DMS114 treated with DMSO at 0.1 percent for 48 hours (cell line): ENCODE measurements around the gene C21orf91.
"Not testable (repeated sequence)": the region's sequence is repeated elsewhere in the genome, so short reads cannot be mapped to it uniquely, and the experiment has no call there.

Source experiments
- DNase-seq: peaks from one replicate; lab custom pipeline; 2025; ENCODE audit not compliant: unreplicated experiment; lab: John Stamatoyannopoulos, UW

The C21orf91 gene

DNA sequence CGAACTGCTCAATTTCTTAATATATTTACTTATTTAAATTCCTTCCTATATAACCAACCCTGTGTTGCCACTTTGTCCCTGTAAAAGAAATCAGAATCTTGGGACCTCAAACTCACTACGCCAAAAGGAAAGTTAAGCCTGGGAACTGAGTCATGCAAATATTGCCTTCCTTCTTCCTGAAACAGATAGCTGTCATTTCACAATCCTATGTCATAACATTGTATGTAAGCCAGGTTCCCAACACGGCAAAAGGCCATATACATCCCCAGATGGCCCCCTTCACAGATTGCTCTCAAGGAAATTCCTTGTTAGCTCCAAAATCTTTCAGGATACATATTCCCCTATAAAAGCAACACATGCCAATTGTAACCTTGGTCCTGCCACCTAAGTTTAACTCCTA, 39.7 kb downstream of the C21orf91 start:
- DNase-seq: no peak

DNA sequence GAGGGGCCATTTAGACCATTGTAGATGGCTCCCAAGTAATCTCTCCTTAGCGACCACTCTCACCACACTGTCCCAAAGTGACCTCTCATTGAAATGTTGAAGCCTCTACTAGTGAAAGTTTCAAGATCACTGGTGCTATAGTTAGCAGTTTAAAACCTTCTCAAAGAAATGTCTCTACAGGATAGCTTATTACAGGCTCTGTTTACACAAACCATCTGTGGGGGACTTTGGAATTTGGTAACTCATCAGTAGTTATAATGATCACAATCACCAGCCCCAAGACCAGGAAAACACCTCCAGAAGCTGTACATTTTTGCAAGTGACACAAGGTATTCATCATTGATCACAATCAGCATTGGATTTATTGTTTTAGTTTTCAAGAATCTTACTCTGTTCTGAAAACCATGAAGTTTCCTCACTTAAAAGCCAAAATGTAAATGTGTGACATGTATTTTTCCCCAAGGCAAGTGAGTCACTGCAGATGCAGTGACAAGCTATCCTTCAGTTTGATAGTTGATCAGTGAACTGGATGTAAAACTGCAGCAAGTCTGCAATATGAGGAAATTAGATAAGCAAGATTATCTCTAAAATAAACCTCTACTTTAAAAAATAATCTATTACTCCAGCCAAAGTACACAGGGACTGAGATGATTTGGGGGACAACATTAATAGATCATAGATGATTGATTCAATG, 41.9 kb downstream of the C21orf91 start:
- DNase-seq: no peak

DNA sequence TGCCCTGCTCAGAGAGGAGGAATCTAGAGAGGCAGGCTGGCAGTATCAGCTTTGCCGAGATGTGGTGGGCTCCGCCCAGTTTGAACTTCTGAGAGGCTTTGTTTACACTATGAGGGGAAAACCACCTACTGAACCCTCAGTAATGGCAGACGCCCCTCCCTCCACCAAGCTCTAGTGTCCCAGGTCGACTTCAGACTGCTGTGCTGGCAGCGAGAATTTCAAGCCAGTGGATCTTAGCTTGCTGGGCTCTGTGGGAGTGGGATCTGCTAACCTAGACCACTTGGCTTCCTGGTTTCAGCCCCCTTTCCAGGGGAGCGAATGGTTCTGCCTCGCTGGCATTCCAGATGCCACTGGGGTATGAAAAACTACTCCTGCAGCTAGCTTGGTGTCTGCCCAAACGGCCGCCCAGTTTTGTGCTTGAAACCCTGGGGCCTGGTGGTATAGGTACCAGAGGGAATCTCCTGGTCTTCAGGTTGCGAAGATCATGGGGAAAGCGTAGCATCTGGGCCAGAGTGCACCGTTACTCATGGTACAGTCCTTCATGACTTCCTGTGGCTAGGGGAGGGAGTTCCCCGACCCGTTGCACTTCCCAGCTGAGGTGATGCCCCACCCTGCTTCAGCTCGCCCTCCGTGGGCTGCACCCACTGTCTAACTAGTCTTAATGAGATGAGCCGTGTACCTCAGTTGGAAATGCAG, 43.6 kb downstream of the C21orf91 start:
- no peak for DNase-seq

DNA sequence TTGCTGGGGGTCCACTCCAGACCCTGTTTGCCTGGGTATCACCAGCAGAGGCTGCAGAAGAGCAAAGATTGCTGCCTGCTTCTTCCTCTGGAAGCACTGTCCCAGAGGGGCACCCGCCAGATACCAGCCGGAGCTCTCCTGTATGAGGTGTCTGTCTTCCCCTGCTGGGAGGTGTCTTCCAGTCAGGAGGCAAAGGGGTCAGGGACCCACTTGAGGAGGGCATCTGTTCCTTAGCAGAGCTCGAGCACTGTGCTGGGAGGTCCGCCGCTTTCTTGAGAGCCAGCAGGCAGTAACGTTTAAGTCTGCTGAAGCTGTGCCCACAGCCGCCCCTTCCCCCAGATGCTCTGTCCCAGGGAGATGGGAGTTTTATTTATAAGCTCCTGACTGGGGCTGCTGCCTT, 44.1 kb downstream of the C21orf91 start:
- DNase-seq: not testable (repeated sequence)

DNA sequence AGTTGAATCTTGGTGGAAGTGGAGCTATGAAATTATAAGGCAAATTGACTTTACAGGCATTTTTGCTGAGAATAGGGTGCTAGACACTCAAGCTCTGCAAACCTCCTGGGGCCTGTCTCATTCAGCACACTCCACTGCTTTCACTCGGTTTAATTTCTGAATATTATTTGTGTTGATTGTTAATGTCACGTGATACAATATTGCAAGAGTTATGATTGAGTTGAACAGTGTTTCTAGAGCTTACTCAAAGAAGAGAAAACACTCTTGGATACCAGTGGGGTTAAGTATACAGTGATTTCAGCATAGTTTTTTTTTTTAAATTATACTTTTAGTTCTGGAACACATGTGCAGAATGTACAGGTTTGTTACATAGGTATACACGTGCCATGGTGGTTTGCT, 49.7 kb downstream of the C21orf91 start:
- no peak for DNase-seq

DNA sequence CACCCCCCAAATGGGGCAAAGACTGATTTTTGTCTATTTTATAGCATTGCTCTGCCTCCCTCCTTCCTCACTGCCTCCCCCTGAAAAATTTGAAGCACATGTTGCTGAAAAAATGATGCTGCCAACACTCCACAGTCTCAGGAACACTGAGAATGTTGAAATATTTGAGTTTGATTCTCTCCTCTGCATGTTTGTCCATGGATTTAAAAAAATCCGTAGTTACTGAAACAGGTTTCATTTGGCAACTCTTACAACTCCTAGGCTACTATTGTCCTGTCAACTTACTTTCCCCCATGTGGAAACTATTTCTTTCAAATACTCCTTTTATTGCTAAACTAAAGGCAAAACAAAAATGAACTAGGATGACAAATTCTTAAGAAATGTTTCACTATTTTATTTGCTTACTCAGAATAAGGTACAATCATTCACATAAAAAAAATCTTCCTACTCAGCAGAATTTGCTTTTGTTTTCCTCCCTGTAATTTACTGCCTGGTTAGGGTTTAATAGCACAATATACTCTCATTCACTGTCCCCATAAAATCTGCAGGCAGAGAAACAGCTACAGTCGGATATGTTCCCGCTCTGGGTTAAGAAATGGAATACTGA, 50.2 kb downstream of the C21orf91 start:
- DNase-seq: no peak

DNA sequence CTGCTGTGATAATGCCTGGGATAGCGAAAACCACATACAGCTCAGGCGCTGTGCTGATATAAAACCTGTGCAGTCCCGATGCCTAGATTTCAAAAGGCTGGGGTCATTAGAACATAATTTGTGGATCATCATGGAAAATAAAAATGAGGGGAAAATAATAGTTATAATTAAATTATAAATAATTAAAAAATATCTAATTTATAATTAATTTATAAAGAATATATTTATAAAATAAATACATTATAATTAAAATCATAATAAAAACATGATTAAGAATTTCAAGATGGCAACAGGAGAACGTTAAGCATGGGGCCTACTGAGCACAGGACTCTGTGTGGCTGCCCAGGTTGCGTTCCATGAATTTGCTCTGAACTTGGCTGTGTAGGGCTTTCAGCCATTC, 53.9 kb downstream of the C21orf91 start:
- no peak for DNase-seq

DNA sequence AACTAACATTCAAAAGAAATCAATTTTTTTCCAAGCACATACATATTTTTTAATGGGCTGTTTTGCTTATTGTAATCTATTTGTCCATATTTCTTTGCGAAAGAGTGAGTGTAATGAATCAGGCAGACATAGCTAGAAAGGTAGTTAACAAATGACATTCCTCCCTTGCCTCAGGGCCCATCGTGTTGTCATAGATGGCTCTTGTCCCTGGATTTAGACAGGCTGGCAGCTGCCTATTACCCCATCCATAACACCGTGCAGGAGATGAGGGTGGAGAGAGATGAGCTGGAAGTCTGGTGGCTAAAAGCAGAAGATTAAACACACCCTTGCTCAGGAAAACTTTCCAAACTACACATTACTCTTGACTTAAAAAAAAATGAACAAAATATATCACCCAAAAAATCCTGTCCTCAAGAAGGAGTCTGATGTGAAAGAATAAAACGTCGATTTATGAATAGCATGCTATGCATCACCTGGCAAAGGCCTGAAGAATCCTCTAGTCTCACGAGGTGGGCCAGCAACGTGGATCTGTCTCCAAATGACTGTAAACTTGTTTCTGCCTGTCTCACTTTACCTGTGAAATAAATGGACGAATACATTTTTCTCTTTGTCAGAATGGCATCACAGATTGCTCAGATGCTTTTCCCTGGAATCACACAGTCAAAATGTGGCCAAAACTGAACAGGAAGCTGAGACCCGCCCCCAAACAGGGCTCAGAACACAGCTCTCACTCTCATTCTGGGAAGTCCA, 55.7 kb downstream of the C21orf91 start:
- DNase-seq: no peak

DNA sequence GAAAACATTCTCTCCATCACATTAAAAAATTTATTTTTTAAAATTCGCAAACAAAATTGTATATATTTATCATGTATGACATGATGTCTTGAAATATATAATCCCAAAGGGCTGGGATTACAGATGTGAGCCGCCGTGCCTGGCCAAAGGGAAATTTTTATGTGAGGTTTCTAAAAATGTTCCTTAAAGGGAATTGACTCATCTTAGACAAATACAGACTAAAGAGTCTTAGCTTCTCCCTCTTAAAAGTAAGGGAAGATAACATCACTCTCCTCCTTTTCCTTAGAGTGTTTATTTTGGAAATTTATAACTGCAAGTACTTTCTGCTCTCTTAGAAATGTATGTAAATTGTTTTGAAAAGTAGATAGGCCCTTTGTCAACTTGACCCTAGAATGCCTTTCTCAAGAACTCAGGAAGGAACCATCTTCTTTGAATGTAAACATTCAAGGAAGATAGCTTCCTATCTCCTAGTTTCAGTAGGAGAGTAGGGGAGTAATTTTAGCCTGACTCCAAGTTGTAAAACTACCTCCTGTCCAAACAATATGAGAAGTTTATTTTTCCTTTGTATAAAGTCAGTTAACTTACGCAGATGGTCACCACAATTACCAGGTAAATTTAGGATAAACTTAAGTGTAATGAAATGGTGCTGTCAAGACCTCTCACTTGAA, 59.5 kb downstream of the C21orf91 start:
- DNase-seq: no peak

DNA sequence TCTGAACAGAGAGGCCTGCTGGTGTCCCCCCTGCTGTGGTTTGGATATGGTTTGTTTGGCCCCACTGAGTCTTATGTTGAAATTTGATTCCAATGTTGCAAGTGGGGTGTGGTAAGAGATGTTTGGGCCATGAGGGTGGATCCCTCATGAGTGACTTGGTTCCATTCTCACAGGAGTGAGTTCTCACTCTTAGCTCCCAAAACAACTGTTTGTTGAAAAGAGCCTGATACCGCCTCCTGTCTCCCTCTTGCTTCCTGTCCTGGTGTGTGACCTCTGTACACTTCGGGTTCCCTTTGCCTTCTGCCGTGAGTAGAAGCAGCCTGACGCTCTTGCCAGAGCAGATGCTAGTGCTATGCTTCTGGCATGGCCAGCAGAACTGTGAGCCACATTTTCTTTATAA, 60.5 kb downstream of the C21orf91 start:
- no peak for DNase-seq

DNA sequence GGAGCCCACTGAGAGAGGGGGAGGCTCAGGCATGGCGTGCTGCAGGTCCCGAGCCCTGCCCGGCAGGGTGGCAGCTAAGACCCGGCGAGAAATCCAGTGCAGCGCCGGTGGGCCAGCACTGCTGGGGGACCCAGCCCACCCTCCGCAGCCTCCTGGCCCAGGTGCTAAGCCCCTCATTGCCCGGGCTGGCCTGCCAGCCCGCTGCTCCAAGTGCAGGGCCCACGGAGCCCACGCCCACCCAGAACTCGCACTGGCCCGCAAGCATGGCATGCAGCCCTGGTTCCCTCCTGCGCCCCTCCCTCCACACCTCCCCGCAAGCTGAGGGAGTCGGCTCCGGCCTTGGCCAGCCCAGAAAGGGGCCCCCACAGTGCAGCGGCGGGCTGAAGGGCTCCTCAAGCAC, 61.5 kb downstream of the C21orf91 start:
- no peak for DNase-seq

DNA sequence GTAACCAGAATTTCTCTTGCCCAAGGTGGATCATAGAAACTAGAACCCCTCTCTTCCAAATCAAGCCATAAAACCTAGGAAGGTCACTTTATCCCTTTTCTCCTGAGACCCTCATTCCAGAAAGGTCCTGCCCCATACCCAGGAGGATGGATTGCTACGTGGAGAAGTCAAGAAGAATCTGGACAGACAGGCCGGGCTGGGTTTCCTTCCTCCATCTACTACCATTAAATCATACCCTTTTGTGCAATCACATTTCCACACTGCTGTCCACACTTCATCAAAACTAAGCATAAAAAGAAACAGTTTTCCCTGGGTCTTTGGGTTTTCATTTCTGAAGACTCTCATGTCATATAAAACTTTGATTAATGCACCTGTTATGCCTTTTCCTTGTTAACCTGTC, 65.4 kb downstream of the C21orf91 start:
- no peak for DNase-seq

DNA sequence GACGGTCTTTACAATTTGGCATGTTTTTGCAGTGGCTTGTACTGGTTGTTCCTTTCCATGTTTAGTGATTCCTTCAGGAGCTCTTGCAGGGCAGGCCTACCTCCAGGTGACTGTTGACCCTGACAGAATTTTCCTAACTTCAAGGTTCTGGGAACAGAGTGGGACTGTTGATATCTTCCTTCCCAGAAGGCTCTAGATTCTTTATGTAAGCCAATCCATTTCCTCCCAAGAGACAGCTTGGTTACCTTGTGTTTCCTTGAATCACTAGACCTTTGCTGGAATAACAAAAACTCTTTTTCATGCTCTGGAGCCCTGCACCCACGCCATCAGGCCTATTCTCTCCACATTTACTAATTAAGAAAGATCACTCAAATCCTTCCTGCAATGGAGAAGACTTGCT, 67.0 kb downstream of the C21orf91 start:
- DNase-seq: no peak

DNA sequence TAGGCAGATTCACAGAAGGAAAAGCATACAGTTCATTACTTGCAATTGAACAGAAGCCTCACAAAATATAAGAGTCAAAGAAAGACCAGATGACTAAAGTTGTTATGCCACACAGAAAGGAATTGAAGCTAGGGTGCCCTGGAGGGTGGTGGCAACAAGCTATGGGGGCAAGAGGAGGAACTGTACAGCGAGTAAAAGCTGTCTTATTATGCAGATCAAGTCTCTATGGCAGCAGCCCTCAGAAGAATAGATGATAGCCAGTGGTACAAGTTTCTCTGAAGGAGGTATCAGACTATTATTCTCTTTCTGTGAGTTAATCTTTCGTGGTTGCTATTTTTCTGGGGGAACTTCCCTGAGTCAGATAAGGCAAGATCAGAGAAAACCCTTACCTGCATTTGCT, 72.2 kb downstream of the C21orf91 start:
- no peak for DNase-seq

DNA sequence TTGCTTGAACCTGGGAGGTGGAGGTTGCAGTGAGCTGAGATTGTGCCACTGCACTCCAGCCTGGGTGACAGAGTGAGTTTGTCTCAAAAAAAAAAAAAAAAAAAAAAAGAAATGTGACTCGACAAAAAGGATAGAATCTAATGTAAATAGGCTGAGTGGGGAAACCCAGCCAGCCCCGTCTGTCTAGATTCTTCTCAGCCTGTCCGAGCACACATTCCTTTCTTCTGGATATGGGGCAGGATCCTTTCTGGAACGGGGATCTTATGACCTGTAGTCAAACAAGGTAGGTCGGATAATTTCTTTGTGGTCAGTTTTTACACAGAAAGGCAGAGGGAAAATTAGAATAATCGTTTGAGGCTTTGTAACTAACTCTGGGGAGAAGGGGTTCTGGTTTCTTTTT, 74.1 kb downstream of the C21orf91 start:
- DNase-seq: no peak

DNA sequence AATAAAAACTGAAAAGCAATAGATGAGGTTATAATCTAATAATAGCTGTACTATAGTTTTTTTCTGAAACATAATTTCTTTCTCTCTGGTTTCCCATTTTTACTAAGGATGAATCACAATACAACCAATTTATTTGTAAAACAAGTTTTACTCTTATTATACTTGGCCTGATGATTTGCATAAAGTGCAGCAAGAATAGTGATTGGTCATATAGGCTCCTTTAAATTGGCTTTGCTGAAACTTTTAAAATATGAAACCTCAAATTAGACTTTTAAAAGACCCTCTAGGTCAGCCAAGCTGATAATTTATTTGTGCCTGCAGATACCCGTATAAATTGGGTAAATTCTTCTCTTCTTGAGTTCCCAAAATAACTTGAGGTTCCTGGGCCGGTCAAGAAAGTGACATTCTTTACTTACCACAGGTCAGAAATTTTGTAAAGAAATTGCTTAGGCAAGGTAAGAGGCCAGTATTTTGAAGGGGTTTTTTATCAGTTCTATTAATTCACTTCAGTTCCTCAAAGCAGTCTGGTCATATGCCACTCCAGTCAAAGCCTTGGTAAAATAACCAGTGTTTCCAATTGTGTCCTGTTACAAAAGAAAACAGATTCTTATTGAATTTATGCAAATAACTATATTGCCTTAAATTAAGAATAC, 76.1 kb downstream of the C21orf91 start:
- no peak for DNase-seq

DNA sequence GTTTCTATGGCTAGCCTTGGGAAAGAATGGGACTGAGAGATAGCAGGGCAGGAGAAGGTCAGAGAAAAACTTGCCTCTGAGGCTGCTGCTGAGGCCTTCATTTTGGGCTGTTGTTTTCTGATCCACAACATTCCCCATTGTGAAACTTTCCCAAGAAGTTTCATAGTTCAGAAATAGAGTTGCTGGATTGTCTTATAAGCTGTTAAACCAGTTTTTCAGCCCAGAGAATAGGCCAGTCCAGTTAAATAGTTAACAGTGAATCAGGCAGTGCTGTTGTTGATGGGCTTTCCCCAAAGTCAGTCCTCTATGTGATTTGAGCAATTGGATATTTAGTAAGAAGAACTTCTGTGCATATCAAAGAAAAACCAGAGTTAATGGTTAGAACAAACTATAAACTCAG, 77.0 kb downstream of the C21orf91 start:
- DNase-seq: no peak
